Type B pancreatic cell (in vitro differentiated cells): ENCODE data around the gene TNRC6C. TPM values are rescaled to one million over a fixed set of nuclear protein-coding genes. Genes with fewer than 3 reads are reported as not detected.

Experiments used
- DNase-seq: peaks from one replicate; pipeline ENCODE4 v3.0.0; 2021; ENCODE audit warnings: mixed read lengths; ENCODE audit not compliant: unreplicated experiment; ENCODE audit errors: extremely low spot score
- H3K27ac Mint-ChIP-seq: 2 replicates; pipeline ENCODE4 v1.8.0; 2021; ENCODE audit warnings: mild to moderate bottlenecking, mixed read lengths
- H3K27me3 Mint-ChIP-seq: 2 replicates; pipeline ENCODE4 v1.8.0; 2021; ENCODE audit warnings: mixed read lengths
- H3K36me3 Mint-ChIP-seq: 2 replicates; pipeline ENCODE4 v1.8.0; 2021; ENCODE audit warnings: mixed read lengths
- H3K4me1 Mint-ChIP-seq: one replicate; pipeline ENCODE4 v1.8.0; 2021; ENCODE audit warnings: mixed read lengths; ENCODE audit not compliant: unreplicated experiment
- H3K4me3 Mint-ChIP-seq: 2 replicates; pipeline ENCODE4 v1.8.0; 2021; ENCODE audit warnings: mild to moderate bottlenecking, mixed read lengths
- H3K9me3 Mint-ChIP-seq: 2 replicates; pipeline ENCODE4 v1.8.0; 2021; ENCODE audit warnings: mixed read lengths
- CTCF ChIP-seq: fragments of 200-600 bp; sonication (generic); conservative IDR thresholded peaks from 2 replicates; pipeline ENCODE4 v1.5.0; 2021; ENCODE audit warnings: antibody characterized with exemption, mild to moderate bottlenecking
- total RNA-seq: library from RNA; stranded (reverse); gene quantifications from 2 replicates; pipeline ENCODE4 v1.2.1, GENCODE V29; 2021; ENCODE audit warnings: low replicate concordance

Gene TNRC6C
- total RNA-seq, 1 donor from 2014 or later = 36.7 TPM

GRCh38 chr17:78105551-78105950, 147.0 kb downstream of the TNRC6C start:
- Mint-ChIP-seq H3K4me3 (no peak overlapping the region), H3K27me3 (no peaks in the 10 kb centered on the region), H3K27ac (no peak overlapping the region), H3K4me1 (peaks cover under 1% of the 10 kb centered on the region), H3K36me3 (peaks cover 20% of the 10 kb centered on the region), H3K9me3 (no peaks in the 10 kb centered on the region)
- no peak for DNase-seq
- no peak for TF ChIP-seq CTCF

- no peak for TF ChIP-seq CTCF
- Mint-ChIP-seq H3K27ac (no peak overlapping the region), H3K36me3 (peaks cover 16% of the 10 kb centered on the region), H3K9me3 (no peaks in the 10 kb centered on the region), H3K27me3 (no peaks in the 10 kb centered on the region), H3K4me3 (no peak overlapping the region), H3K4me1 (peaks cover 3% of the 10 kb centered on the region)
- no peak for DNase-seq
These were observed 147.7 kb downstream of the TNRC6C start for GRCh38 chr17:78106211-78106610.

GRCh38 chr17:78107457-78107856, 149.0 kb downstream of the TNRC6C start:
- Mint-ChIP-seq H3K9me3 (no peaks in the 10 kb centered on the region), H3K27ac (no peak overlapping the region), H3K27me3 (no peaks in the 10 kb centered on the region), H3K4me3 (no peak overlapping the region), H3K36me3 (peaks cover 11% of the 10 kb centered on the region), H3K4me1 (peaks cover 4% of the 10 kb centered on the region)
- no peak for DNase-seq
- TF ChIP-seq CTCF = no peak

GRCh38 chr17:78107976-78108725, 149.6 kb downstream of the TNRC6C start:
- H3K4me3 Mint-ChIP-seq = no peak overlapping the region
- H3K36me3 Mint-ChIP-seq = peaks cover 12% of the 10 kb centered on the region
- DNase-seq = no peak
- no peaks in the 10 kb centered on the region for H3K27me3 Mint-ChIP-seq
- H3K27ac Mint-ChIP-seq = no peak overlapping the region
- H3K9me3 Mint-ChIP-seq = no peaks in the 10 kb centered on the region
- no peak for TF ChIP-seq CTCF
- peaks cover 6% of the 10 kb centered on the region for H3K4me1 Mint-ChIP-seq

- H3K36me3 Mint-ChIP-seq = peaks cover 8% of the 10 kb centered on the region
- H3K9me3 Mint-ChIP-seq = no peaks in the 10 kb centered on the region
- DNase-seq = no peak
- H3K27me3 Mint-ChIP-seq = no peaks in the 10 kb centered on the region
- H3K27ac Mint-ChIP-seq = no peak overlapping the region
- no peak for TF ChIP-seq CTCF
- peaks cover 6% of the 10 kb centered on the region for H3K4me1 Mint-ChIP-seq
- no peak overlapping the region for H3K4me3 Mint-ChIP-seq
These were observed 150.4 kb downstream of the TNRC6C start for GRCh38 chr17:78108726-78109488.
